SKM-1 treated with dmso at 0.1 percent for 144 hours (cell line): ENCODE results near the gene PEG3.
"Not testable (repeated sequence)": the region's sequence is repeated elsewhere in the genome, so short reads cannot be mapped to it uniquely, and the experiment has no call there.

Experiments
- DNase-seq: peaks from one replicate; lab custom pipeline; 2025; ENCODE audit not compliant: unreplicated experiment; lab: John Stamatoyannopoulos, UW

The PEG3 gene

GRCh38 chr19:56840451-56841192 lies at the start of gene PEG3, which contains the start of gene ZIM2:
PEG3 (minus strand) TSS chr19:56840726; CDS start chr19:56824655, 16,071 bp downstream.
ZIM2 (minus strand) TSS chr19:56840726; CDS start chr19:56824277, 16,449 bp downstream.
- no peak for DNase-seq

GRCh38 chr19:56885173-56885985 lies 44.9 kb upstream of the PEG3 start:
- no peak for DNase-seq

DNA sequence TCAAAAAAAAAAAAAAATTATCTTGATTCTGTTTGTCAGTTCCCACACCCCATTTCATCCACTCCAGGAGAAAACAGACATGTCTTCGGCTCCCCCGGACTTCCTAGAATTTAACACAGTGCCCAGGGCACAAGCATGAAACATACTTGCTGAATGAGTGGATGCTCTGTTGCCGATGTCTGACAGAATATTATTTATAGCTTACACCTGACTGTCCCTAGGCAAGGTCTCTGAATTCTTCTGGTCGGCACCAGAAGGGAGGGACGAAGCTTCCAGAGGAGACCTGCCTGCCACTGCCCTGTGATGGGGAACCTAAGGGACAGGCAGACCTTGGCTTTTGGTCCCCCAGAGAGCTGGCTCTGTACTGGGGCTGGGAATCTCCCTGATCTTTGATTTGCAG lies 43.9 kb upstream of the PEG3 start:
- no peak for DNase-seq

DNA sequence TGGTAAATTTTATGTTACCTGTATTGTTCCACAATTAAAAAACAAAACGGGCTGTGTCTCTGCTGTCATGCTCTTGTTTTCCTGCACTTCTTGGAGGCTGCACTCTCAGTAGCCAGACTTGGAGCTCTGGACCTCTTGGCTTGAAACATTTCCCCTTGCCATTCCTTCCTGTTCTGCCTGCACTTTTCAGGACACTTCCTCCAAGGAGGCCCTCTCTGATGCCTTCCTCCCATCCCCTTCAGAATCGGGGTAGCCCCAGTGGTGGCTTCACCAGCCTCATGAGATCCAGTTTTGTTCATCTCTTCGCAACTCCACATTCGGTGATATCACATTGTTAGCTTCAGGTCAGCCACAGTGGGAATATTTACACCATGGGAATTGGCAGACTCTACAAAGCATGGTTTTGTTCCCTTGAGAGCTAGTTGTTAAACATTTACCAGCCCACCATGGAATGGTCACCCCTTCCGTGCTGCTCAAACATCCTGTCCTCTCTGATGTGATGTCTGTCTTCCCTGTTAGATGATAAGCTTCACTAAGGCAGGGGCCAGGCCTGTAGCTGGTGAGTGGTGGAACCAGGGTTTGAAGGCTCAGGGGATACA lies 40.2 kb upstream of the PEG3 start:
- DNase-seq: no peak

- DNase-seq: no peak
Observed at GRCh38 chr19:56877069-56877715, 36.7 kb upstream of the PEG3 start.

DNA sequence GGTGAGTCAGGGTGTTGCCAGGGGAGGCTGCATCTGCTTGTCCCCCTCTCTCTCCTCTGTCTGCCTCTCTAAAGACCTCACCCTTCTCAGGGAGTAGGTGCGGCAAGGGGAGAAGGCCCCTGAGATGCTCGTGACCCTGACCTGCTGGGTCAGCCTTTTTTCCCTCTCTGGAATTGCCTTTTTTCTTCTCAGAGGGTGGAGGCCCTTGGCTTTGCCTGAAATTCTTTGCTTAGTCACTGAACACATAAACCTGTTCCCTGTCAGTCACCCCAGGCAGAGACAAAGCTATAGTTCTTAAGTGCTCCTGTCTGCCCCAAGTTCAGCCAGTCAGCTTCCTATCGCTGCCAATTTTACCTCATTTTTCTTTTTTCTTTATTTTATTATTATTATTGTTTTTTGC lies 35.2 kb upstream of the PEG3 start:
- no peak for DNase-seq

DNA sequence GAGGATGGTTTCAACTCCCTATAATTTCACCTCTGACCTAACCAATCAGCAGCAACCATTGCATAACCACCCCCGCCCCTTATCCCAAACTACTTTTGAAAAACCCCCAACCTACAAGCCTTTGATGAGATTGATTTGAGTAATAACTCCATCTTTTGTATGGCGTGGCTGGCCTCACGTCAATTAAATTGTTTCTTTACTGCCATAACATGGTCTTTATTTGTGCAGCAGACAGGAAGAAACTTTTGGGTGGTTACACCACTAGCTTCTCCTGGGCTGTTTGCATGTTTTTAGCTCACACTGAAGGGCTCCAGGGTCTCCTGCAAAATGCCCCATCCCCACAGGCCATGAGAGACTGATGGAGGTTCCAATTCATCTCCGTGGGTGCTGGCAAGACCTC lies 34.0 kb upstream of the PEG3 start:
- DNase-seq: no peak

DNA sequence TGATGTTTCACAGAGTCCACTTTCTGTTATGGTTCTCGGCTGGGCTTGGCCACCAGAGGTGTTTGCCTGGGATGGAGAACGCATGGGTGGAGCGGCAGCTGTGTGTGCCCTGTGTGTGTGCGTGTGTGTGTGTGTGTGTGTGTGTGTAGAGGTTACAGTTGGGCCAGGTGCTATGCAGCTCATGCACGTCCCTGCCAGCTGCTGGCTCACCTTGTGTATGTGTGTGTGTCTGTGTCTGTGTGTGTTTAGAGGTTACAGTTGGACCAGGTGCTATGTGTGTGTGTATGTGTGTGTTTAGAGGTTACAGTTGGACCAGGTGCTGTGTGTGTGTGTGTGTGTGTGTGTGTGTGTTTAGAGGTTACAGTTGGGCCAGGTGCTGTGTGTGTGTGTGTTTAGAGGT lies 33.0 kb upstream of the PEG3 start:
- DNase-seq: no peak

DNA sequence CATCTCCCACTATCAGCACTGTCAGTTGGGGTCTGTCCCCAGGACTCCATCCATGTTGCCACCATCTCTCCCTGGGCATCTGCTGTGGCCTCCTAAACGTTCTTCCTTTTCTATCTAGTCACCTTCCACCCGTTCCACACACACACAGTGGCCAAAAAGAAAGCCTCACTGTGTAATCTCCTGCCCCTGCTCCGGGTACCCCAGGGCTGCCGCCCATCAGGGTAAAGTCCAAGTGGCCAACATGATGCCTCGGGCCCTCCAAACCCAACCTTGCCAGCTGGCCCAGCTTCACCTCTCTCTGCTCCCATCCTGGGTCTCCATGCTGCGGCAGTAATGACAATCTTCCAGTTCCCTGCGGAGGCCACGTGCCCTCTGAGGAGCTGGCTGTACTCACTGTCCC lies 29.4 kb upstream of the PEG3 start:
- DNase-seq: no peak

DNA sequence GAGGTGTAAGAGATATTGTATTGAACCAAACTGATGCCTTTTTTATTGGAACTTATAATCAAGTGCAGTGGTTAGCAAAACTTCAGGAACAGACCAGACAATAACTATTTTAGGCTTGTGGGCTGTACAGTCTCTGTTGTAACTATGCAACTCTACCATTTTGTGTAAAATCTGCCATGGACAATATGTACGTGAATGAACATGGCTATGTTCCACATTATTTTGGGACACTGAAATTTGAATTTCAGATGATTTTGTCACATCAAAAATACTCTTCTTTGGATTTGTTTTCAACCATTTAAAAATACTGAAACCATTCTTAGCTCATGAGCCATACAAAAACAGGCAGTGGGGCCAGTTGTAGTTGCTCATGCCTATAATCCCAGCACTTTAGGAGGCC lies 27.9 kb upstream of the PEG3 start:
- DNase-seq: no peak

DNA sequence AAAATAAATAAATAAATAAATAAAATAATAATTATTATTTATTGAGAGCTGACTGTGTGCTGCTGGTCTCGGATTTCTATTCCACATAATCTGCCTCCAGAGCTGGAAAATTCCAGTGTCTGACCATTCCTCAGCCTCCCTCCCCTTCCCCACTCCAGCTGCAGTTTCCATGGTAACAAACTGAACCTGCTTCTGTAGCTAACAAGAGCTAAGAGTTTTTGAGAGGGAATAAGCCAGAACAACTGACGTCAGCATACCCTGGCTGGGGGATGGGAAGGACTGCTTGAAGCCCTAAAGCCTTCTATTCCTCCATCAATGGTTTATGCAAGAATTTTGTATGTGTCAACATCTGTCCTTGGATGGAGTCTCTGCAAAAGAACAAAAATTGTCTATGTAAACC lies 26.0 kb upstream of the PEG3 start:
- DNase-seq: no peak

GRCh38 chr19:56864443-56865125 lies 24.1 kb upstream of the PEG3 start:
- no peak for DNase-seq

DNA sequence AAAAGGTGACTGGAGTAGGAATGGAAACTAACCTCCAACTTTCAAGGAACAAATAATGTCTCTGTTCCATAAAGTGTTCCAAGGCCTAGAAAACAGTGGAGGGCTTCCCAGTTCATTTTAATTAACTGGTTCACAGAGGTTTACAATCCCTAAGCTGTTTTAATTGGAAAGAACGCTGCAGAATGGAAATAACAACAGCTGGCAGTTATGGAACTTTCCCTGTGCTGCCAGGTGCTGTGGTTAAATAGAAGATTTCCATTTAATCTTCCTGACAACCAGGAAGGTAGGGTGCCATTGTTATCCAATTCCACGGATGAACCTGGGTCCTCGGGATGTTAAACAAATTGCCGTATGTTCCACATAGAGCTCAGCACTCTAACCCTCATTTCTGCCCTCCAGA lies 22.2 kb upstream of the PEG3 start:
- DNase-seq: no peak

- DNase-seq: not testable (repeated sequence)
Observed at GRCh38 chr19:56860409-56860808, 19.9 kb upstream of the PEG3 start.

DNA sequence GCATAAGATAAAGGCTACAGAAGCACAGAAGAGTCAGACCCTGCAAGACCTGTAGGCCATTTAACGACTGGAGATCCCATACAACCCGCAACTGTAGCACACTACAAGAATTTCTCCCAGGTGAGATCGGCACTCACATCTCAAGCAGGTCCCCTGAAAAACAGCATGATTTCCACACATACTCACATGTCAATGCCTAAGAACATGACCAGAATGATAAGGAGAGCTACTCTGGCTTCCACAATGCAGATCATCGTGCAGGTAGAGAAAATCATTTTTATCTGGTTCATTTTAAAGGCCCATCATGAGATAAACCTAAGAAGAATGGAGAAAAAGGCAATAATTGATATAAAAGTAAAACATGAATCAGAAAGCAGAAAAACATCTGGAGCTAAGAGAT lies 17.5 kb upstream of the PEG3 start:
- no peak for DNase-seq

DNA sequence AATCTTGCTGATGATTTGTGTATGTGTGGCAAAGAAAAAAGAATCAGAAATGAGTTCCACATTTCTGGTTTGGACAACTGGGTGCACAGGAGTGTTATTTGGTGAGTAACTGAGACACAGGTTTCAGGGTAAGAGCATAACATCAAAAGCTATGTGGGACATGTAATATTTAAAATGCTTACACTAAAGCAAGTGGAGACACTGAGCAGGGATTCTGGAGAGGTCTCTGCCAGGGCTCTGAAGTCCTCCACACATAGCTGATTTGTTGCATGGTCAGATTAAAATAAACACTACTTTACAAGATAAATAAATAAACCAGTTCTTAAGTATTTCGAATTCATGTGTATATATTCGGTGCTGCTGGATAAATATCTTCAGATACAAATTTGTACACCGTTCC lies 16.3 kb upstream of the PEG3 start:
- DNase-seq: no peak

DNA sequence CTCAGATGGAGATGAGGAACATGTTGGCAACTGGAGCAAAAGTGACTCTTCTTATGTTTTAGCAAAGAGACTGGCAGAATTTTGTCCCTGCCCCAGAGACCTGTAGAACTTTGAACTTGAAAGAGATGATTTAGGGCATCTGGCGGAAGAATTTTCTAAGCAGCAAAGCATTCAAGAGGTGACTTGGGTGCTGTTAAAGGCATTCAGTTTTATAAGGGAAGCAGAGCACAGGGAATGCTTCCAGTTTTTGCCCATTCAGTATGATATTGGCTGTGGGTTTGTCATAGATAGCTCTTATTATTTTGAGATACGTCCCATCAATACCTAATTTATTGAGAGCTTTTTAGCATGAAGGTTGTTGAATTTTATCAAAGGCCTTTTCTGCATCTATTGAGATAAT lies 11.8 kb upstream of the PEG3 start:
- DNase-seq: not testable (repeated sequence)

GRCh38 chr19:56848166-56848565 lies 7.6 kb upstream of the PEG3 start:
- no peak for DNase-seq

DNA sequence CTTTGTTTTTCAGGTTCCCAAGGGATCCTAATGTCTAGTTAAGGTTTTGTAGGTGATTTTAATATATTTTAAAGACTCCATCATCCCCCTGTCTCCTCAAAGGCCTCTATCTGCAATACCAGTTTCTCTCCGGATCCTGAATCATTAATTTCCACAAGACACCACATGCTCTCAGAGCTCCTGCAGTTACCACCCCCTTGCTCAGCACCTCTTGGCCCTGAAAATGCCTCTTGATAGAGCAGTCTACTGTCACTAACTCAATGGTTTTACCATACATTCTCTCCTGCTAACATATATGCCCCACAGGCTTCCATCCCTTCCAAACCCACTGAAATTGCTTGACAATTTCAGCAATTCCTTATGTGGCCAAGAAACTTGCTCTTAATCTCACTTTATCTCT lies 1.9 kb upstream of the PEG3 start:
- no peak for DNase-seq

DNA sequence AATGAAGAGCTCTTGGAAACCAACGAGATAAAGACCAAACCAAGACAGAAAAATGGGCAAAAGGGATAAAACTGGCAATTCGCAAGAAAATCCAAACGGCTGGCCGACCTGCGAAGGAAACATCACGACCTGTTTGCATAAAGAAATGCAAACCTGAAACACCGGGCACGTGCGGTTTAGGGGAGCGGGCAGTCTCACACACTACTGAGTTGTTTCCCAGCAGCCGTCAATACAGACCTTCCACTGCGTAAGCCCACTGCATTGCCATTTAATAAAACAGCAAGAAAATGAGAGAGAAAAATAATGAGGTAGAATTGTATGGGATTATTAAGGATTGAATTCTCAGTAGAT lies 642 bp upstream of the PEG3 start:
- DNase-seq: no peak
